ENCODE data around the gene PDZD2. TPM values are rescaled to one million over a fixed set of nuclear protein-coding genes. Genes with fewer than 3 reads are reported as not detected.

Gene PDZD2
- total RNA-seq, 1 donor from 2014 or later = 1.1 TPM

DNA sequence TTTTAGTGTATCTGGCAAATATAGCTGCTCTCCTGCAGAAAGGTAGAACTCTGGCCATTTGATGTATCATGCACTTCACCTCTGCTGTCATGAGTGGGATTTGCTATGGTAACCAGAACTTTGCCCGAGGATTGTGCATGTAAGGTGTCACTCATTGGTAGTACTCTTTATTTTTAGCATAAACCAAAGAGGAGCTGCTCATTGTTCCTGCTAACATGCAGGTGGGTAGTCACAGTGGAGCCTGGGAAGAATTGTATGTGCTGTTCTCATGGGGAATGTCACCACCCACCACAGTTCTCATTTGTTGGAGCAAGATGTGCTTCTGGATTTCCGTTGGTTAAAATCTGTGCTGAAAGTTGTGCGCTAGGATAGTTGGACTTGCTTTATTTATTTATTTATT, 12.3 kb downstream of the PDZD2 start:
- H3K4me2 ChIP-seq = no peak overlapping the region
- Mint-ChIP-seq H3K4me3 (no peak overlapping the region), H3K9me3 (no peaks in the 10 kb centered on the region), H3K36me3 (no peaks in the 10 kb centered on the region), H3K27me3 (ENCODE audit: insufficient read depth, low read depth) (peaks cover 5% of the 10 kb centered on the region), H3K27ac (no peak overlapping the region), H3K4me1 (peaks cover 3% of the 10 kb centered on the region)
- H3K4me3 ChIP-seq = no peak overlapping the region
- no peaks in the 10 kb centered on the region for H4K20me1 ChIP-seq (ENCODE audit: low read depth)
- H3K27me3 ChIP-seq = no peaks in the 10 kb centered on the region
- peaks cover 11% of the 10 kb centered on the region for H3K4me1 ChIP-seq
- no peak for DNase-seq (ENCODE audit: low spot score)
- H3K27ac ChIP-seq = no peak overlapping the region
- H3K36me3 ChIP-seq = no peaks in the 10 kb centered on the region
- H3K9me3 ChIP-seq (ENCODE audit: low read depth) = no peaks in the 10 kb centered on the region
- H2AFZ ChIP-seq (replicated peaks) = no peak overlapping the region
- H3K9ac ChIP-seq = no peak overlapping the region
- TF ChIP-seq EZH2phosphoT487 (IDR thresholded peaks at IDR 0.05) = no peak
- no peaks in the 10 kb centered on the region for H3K79me2 ChIP-seq (ENCODE audit: low read depth)
- no peaks in the 10 kb centered on the region for H3F3A ChIP-seq (ENCODE audit: low read depth)

DNA sequence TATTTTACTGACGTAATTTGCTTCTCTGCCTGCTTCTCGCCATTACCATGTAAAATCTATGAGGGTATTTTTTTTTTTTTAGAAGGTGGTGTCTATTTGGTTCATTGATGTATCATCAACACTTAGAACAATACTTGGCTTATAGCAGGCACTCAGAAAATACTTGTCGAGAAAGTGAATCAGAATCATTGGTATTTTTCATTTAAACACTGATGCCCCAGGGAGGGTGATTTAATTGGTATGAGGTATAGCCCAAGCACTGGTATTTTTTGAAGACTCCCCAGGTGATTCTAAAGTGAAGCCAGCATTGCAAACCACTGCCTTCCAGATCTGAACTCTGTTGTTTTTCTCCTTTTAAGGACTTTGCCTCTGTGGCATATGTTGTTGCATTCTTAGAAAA, 16.6 kb downstream of the PDZD2 start:
- no peaks in the 10 kb centered on the region for H3K79me2 ChIP-seq (ENCODE audit: low read depth)
- no peak overlapping the region for H3K27ac ChIP-seq
- H3K27ac Mint-ChIP-seq = no peak overlapping the region
- H3K9me3 Mint-ChIP-seq = no peaks in the 10 kb centered on the region
- H3K9me3 ChIP-seq (ENCODE audit: low read depth) = no peaks in the 10 kb centered on the region
- no peak for TF ChIP-seq EZH2 (IDR thresholded peaks at IDR 0.05)
- TF ChIP-seq CTCF (IDR thresholded peaks at IDR 0.05) = no peak
- no peak for TF ChIP-seq EZH2phosphoT487 (IDR thresholded peaks at IDR 0.05)
- H3K4me1 ChIP-seq = peaks cover 18% of the 10 kb centered on the region
- H3K4me1 Mint-ChIP-seq = peaks cover 13% of the 10 kb centered on the region
- DNase-seq (ENCODE audit: low spot score) = no peak
- H3K9ac ChIP-seq = no peak overlapping the region
- H3K36me3 ChIP-seq = no peaks in the 10 kb centered on the region
- no peaks in the 10 kb centered on the region for H4K20me1 ChIP-seq (ENCODE audit: low read depth)
- no peak overlapping the region for H2AFZ ChIP-seq (replicated peaks)
- H3K36me3 Mint-ChIP-seq = no peaks in the 10 kb centered on the region
- no peaks in the 10 kb centered on the region for H3F3A ChIP-seq (ENCODE audit: low read depth)
- no peaks in the 10 kb centered on the region for H3K27me3 ChIP-seq
- H3K27me3 Mint-ChIP-seq (ENCODE audit: insufficient read depth, low read depth) = peaks cover 7% of the 10 kb centered on the region
- no peak overlapping the region for H3K4me3 Mint-ChIP-seq
- no peak overlapping the region for H3K4me2 ChIP-seq
- H3K4me3 ChIP-seq = no peak overlapping the region

- Histone ChIP-seq H3K4me3 (no peak overlapping the region), H4K20me1 (ENCODE audit: low read depth) (no peaks in the 10 kb centered on the region), H3K36me3 (no peaks in the 10 kb centered on the region), H3F3A (ENCODE audit: low read depth) (no peaks in the 10 kb centered on the region), H3K9me3 (ENCODE audit: low read depth) (no peaks in the 10 kb centered on the region), H3K79me2 (ENCODE audit: low read depth) (no peaks in the 10 kb centered on the region), H3K4me1 (peaks cover 18% of the 10 kb centered on the region), H3K27me3 (no peaks in the 10 kb centered on the region), H2AFZ (replicated peaks) (no peak overlapping the region), H3K9ac (no peak overlapping the region), H3K4me2 (peak overlapping the region; percentile 30), H3K27ac (no peak overlapping the region)
- Mint-ChIP-seq H3K4me3 (no peak overlapping the region), H3K27me3 (ENCODE audit: insufficient read depth, low read depth) (peaks cover 4% of the 10 kb centered on the region), H3K9me3 (no peaks in the 10 kb centered on the region), H3K36me3 (no peaks in the 10 kb centered on the region), H3K27ac (peak overlapping the region; percentile 8), H3K4me1 (peaks cover 13% of the 10 kb centered on the region)
- DNase-seq (ENCODE audit: low spot score) = peak; percentile 48
- TF ChIP-seq CTCF (IDR thresholded peaks at IDR 0.05) (no peak), EZH2 (IDR thresholded peaks at IDR 0.05) (no peak), EZH2phosphoT487 (IDR thresholded peaks at IDR 0.05) (no peak)
These were observed 17.9 kb downstream of the PDZD2 start for GRCh38 chr5:31656806-31657205.

- H3K27ac ChIP-seq = no peak overlapping the region
- H3K9me3 Mint-ChIP-seq = no peaks in the 10 kb centered on the region
- no peaks in the 10 kb centered on the region for H3F3A ChIP-seq (ENCODE audit: low read depth)
- H4K20me1 ChIP-seq (ENCODE audit: low read depth) = no peaks in the 10 kb centered on the region
- H3K36me3 Mint-ChIP-seq = no peaks in the 10 kb centered on the region
- peaks cover 13% of the 10 kb centered on the region for H3K4me1 Mint-ChIP-seq
- H3K27me3 Mint-ChIP-seq (ENCODE audit: insufficient read depth, low read depth) = peaks cover 4% of the 10 kb centered on the region
- no peak overlapping the region for H3K27ac Mint-ChIP-seq
- no peak for DNase-seq (ENCODE audit: low spot score)
- no peaks in the 10 kb centered on the region for H3K27me3 ChIP-seq
- peaks cover 18% of the 10 kb centered on the region for H3K4me1 ChIP-seq
- peak overlapping the region; percentile 30 for H3K4me2 ChIP-seq
- H3K36me3 ChIP-seq = no peaks in the 10 kb centered on the region
- no peak overlapping the region for H3K4me3 Mint-ChIP-seq
- H3K9ac ChIP-seq = no peak overlapping the region
- no peak for TF ChIP-seq EZH2 (IDR thresholded peaks at IDR 0.05)
- TF ChIP-seq EZH2phosphoT487 (IDR thresholded peaks at IDR 0.05) = no peak
- no peak for TF ChIP-seq CTCF (IDR thresholded peaks at IDR 0.05)
- no peaks in the 10 kb centered on the region for H3K79me2 ChIP-seq (ENCODE audit: low read depth)
- no peak overlapping the region for H2AFZ ChIP-seq (replicated peaks)
- H3K9me3 ChIP-seq (ENCODE audit: low read depth) = no peaks in the 10 kb centered on the region
- no peak overlapping the region for H3K4me3 ChIP-seq
These were observed 18.5 kb downstream of the PDZD2 start for GRCh38 chr5:31657315-31657979.

All from neural progenitor cell (in vitro differentiated cells).